Panc1 (cell line): ENCODE results near the gene TAS2R41. TPM values are rescaled to one million over a fixed set of nuclear protein-coding genes. Genes with fewer than 3 reads are reported as not detected.

Experiments
- ATAC-seq: fragments of 200-7000 bp; cut with Tn5 transposase; 2 replicates; pipeline ENCODE4 v1.9.1; 2020; ENCODE audit warnings: mild to moderate bottlenecking, moderate library complexity
- BruUV-seq: library from RNA; stranded (reverse); fragments of 400-500 nt; replicated peaks from 2 replicates; lab custom pipeline; 2021; lab: Mats Ljungman, UMichigan
- CTCF ChIA-PET: fragments of 300-600 bp; sonication (Branson Sonifier 250); formaldehyde crosslinking; loops from one replicate; lab custom pipeline; 2022; ENCODE audit warnings: antibody characterized with exemption; lab: Charles Lee
- POLR2A ChIA-PET: fragments of 300-600 bp; sonication (Branson Sonifier 250); formaldehyde crosslinking; loops from one replicate; lab custom pipeline; 2022; ENCODE audit warnings: antibody characterized with exemption; lab: Charles Lee
- DNase-seq: peaks from one replicate; pipeline ENCODE4 v3.0.0-alpha.2; 2010; ENCODE audit warnings: low read depth, low spot score
- H3K27ac ChIP-seq: 2 replicates; pipeline ENCODE4 v1.5.1; 2011; ENCODE audit warnings: mild to moderate bottlenecking, low read length, inconsistent platforms
- H3K27me3 ChIP-seq: fragments of 200-500 bp; sonication (Bioruptor generic); 2 replicates; pipeline ENCODE4 v1.6.0; 2014; ENCODE audit warnings: low read length, inconsistent platforms; ENCODE audit not compliant: control insufficient read depth, insufficient read depth
- H3K36me3 ChIP-seq: fragments of 200-500 bp; sonication (Bioruptor generic); 2 replicates; pipeline ENCODE4 v1.5.1; 2014; ENCODE audit warnings: inconsistent platforms, mild to moderate bottlenecking, low read length, moderate library complexity; ENCODE audit not compliant: control insufficient read depth, insufficient read depth
- H3K4me1 ChIP-seq: 2 replicates; pipeline ENCODE4 v1.5.1; 2011; ENCODE audit warnings: inconsistent platforms, mild to moderate bottlenecking, low read length, moderate library complexity; ENCODE audit not compliant: control insufficient read depth, insufficient read depth
- H3K4me3 ChIP-seq, 2 experiments: 2 replicates each; pipeline ENCODE4 v1.5.1; 2011 to 2012; ENCODE audit warnings: low read depth in 2 of 2, low read length in 2 of 2, mild to moderate bottlenecking in 2 of 2, inconsistent platforms in 1 of 2, moderate library complexity in 1 of 2
- H3K9me3 ChIP-seq: fragments of 200-500 bp; sonication (Bioruptor generic); 2 replicates; pipeline ENCODE4 v1.5.1; 2014; ENCODE audit warnings: low read depth, mild to moderate bottlenecking, inconsistent platforms, low read length, moderate library complexity; ENCODE audit not compliant: control insufficient read depth, insufficient read depth
- CTCF ChIP-seq: fragments of 450-650 bp; IDR thresholded peaks from 2 replicates; pipeline ENCODE4 v1.5.1; 2017; ENCODE audit warnings: mild to moderate bottlenecking
- POLR2AphosphoS5 ChIP-seq: IDR thresholded peaks from 2 replicates; pipeline ENCODE4 v1.6.1; 2012; ENCODE audit warnings: mild to moderate bottlenecking, low read depth, low read length, moderate library complexity
- SIN3A ChIP-seq: IDR thresholded peaks from 2 replicates; pipeline ENCODE4 v1.6.1; 2012; ENCODE audit warnings: low read depth, mild to moderate bottlenecking, low read length, moderate library complexity, borderline replicate concordance; ENCODE audit not compliant: insufficient read depth
- TCF7L2 ChIP-seq: IDR thresholded peaks from 2 replicates; pipeline ENCODE4 v1.6.1; 2011; ENCODE audit warnings: mild to moderate bottlenecking, low read depth, low read length, inconsistent platforms
- in situ Hi-C: cut with HindIII; loops from 2 replicates; pipeline ENCODE4 v1.10.0; 2016; ENCODE audit warnings: low sequenced_read_pairs, low pct_unique_long_range_greater_than_20kb
- intact Hi-C: fragments of 100-400 bp; cut with micrococcal nuclease; formaldehyde crosslinking; loops from one replicate; pipeline ENCODE4 v1.10.0; 2022; ENCODE audit not compliant: unreplicated experiment
- total RNA-seq: library from RNA; stranded (reverse); gene quantifications from one replicate; pipeline ENCODE4 v1.2.1, GENCODE V29; 2021; ENCODE audit not compliant: unreplicated experiment
- TF ChIP-seq, protein P1 (sequence below), 2 experiments: IDR thresholded peaks; 2 replicates each; pipeline ENCODE4 v1.6.1; 2011 to 2012; ENCODE audit warnings: low read depth in 2 of 2, control low read depth in 1 of 2, low read length in 1 of 2, mild to moderate bottlenecking in 1 of 2, moderate library complexity in 1 of 2; ENCODE audit not compliant: insufficient read depth in 1 of 2

TAS2R41 gene
- total RNA-seq, 1 experiment from 2014 or later: not detected

DNA sequence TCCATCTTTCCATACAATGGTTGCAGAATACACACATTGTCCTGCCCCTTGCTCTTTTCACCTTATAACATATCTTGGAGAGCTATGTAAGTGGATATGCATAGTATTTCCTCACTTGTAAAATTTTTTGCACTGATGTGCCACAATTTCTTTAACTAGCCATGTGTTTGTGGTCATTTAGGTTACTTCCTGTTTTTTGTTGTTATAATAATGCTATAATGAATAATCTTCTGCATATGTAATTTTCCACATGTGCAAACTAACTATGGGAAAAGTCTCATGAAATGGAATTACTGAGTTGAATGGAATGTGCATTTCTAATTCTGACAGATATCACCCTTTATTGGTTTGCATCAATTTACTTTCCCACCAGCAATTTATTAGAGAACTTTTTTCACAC, 2.8 kb downstream of the TAS2R41 start:
- BruUV-seq: no TSS peak
- in situ Hi-C loops (no loop called here), intact Hi-C loops (no loop called here)
- Histone ChIP-seq H3K4me3 (no peak overlapping the region), H3K9me3 (no peaks in the 10 kb centered on the region), H3K36me3 (no peaks in the 10 kb centered on the region), H3K27ac (no peak overlapping the region), H3K27me3 (no peaks in the 10 kb centered on the region), H3K4me1 (no peaks in the 10 kb centered on the region)
- POLR2A ChIA-PET: no interaction called here
- ATAC-seq (no peak), DNase-seq (no peak)
- CTCF ChIA-PET: no interaction called here
- TF ChIP-seq, protein P1, sequence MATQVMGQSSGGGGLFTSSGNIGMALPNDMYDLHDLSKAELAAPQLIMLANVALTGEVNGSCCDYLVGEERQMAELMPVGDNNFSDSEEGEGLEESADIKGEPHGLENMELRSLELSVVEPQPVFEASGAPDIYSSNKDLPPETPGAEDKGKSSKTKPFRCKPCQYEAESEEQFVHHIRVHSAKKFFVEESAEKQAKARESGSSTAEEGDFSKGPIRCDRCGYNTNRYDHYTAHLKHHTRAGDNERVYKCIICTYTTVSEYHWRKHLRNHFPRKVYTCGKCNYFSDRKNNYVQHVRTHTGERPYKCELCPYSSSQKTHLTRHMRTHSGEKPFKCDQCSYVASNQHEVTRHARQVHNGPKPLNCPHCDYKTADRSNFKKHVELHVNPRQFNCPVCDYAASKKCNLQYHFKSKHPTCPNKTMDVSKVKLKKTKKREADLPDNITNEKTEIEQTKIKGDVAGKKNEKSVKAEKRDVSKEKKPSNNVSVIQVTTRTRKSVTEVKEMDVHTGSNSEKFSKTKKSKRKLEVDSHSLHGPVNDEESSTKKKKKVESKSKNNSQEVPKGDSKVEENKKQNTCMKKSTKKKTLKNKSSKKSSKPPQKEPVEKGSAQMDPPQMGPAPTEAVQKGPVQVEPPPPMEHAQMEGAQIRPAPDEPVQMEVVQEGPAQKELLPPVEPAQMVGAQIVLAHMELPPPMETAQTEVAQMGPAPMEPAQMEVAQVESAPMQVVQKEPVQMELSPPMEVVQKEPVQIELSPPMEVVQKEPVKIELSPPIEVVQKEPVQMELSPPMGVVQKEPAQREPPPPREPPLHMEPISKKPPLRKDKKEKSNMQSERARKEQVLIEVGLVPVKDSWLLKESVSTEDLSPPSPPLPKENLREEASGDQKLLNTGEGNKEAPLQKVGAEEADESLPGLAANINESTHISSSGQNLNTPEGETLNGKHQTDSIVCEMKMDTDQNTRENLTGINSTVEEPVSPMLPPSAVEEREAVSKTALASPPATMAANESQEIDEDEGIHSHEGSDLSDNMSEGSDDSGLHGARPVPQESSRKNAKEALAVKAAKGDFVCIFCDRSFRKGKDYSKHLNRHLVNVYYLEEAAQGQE (IDR thresholded peaks at IDR 0.05; ENCODE audit: insufficient read depth in 1 of 2, low read depth in 2 of 2, low read length in 1 of 2): no peak
- no peak for TF ChIP-seq TCF7L2
- TF ChIP-seq CTCF: no peak
- no peak for TF ChIP-seq POLR2AphosphoS5
- TF ChIP-seq SIN3A: no peak

DNA sequence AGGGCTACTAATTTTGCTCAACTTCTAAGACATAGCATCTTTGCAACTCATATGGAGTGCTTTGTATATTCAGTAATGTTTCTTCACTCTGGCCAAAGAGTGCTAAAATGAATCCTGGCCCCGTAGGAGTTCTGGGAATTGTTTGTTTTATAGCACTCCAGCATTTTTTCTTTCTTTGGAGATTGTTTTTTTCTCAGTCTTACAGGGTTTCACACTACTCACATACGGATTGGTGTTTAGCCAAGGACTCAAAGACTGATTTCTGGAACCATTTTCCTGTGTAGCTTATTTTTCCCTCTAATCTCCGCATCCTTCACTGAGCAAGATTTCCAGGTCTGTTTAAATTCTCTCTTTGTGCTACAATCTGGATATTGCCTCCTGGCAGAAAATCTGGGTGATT, 6.4 kb downstream of the TAS2R41 start:
- no peak for DNase-seq
- Histone ChIP-seq H3K9me3 (no peaks in the 10 kb centered on the region), H3K4me1 (no peaks in the 10 kb centered on the region), H3K27me3 (no peaks in the 10 kb centered on the region), H3K4me3 (no peak overlapping the region), H3K27ac (no peak overlapping the region), H3K36me3 (no peaks in the 10 kb centered on the region)
- BruUV-seq: no TSS peak
- intact Hi-C loops (no loop called here), in situ Hi-C loops (no loop called here)
- ChIA-PET CTCF (no interaction called here), POLR2A (no interaction called here)
- ATAC-seq: no peak
- TF ChIP-seq SIN3A: no peak
- no peak for TF ChIP-seq POLR2AphosphoS5
- TF ChIP-seq, protein P1 (IDR thresholded peaks at IDR 0.05; ENCODE audit: insufficient read depth in 1 of 2, low read depth in 2 of 2, low read length in 1 of 2): no peak
- no peak for TF ChIP-seq CTCF
- no peak for TF ChIP-seq TCF7L2
